BE2C (cell line): Measurements from ENCODE around the gene JAZF1.

Experiments
- DNase-seq: peaks from one replicate; pipeline ENCODE4 v3.0.0-alpha.2; 2020
- H3K27me3 ChIP-seq: fragments of 250-450 bp; sonication (Bioruptor Pico); 2 replicates; pipeline ENCODE4 v1.5.1; 2020; ENCODE audit warnings: mild to moderate bottlenecking
- H3K36me3 ChIP-seq: fragments of 250-450 bp; sonication (Bioruptor Pico); 2 replicates; pipeline ENCODE4 v1.5.1; 2020; ENCODE audit warnings: mild to moderate bottlenecking
- H3K4me1 ChIP-seq: fragments of 250-450 bp; sonication (Bioruptor Pico); 2 replicates; pipeline ENCODE4 v1.5.1; 2020
- H3K4me3 ChIP-seq: 2 replicates; pipeline ENCODE4 v1.5.1; 2011; ENCODE audit warnings: low read depth, low read length
- H3K9me3 ChIP-seq: fragments of 250-450 bp; sonication (Bioruptor Pico); 2 replicates; pipeline ENCODE4 v1.5.1; 2020
- TF ChIP-seq, protein P1 (sequence below): IDR thresholded peaks from 2 replicates; pipeline ENCODE4 v1.5.1; 2012; ENCODE audit warnings: mild to moderate bottlenecking, low read depth, low read length

Gene JAZF1

DNA sequence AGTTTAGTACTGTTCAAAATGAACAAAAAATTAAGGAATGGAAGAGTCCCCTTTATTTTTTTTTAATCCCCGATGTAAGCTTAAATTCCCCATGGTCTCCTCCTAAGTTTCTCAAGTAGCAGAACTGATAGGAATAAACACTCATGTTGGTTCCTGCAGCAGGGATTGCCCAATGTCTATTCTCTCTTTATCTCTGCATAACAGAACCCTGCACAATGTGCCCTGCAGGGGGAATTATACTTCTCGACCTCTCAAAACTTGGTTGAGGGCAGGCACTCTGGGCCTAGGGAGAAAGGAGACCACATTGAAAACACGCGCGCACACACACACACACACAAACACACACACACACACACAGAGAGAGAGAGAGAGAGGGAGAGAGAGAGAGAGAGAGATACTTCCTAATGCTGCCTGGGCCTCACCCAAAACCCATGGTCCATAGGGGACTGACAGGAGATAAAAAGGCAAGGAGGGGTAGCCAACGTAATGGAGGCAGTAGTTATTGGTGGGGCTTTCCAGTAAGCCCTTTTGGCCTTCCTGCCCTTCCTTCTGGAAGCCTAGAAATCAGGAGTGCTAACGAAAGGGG is 22.7 kb downstream of the JAZF1 start:
- H3K4me1 ChIP-seq = peaks cover 8% of the 10 kb centered on the region; the same call in 1 of the 2 replicates
- H3K27me3 ChIP-seq = no peaks in the 10 kb centered on the region
- H3K36me3 ChIP-seq = peaks cover 11% of the 10 kb centered on the region; the same call in 1 of the 2 replicates
- no peak for DNase-seq
- TF ChIP-seq, protein P1, sequence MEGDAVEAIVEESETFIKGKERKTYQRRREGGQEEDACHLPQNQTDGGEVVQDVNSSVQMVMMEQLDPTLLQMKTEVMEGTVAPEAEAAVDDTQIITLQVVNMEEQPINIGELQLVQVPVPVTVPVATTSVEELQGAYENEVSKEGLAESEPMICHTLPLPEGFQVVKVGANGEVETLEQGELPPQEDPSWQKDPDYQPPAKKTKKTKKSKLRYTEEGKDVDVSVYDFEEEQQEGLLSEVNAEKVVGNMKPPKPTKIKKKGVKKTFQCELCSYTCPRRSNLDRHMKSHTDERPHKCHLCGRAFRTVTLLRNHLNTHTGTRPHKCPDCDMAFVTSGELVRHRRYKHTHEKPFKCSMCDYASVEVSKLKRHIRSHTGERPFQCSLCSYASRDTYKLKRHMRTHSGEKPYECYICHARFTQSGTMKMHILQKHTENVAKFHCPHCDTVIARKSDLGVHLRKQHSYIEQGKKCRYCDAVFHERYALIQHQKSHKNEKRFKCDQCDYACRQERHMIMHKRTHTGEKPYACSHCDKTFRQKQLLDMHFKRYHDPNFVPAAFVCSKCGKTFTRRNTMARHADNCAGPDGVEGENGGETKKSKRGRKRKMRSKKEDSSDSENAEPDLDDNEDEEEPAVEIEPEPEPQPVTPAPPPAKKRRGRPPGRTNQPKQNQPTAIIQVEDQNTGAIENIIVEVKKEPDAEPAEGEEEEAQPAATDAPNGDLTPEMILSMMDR = no peak; the same call in 1 of the 2 replicates
- H3K4me3 ChIP-seq = no peak overlapping the region
- H3K9me3 ChIP-seq = no peaks in the 10 kb centered on the region; the same call in 1 of the 2 replicates

DNA sequence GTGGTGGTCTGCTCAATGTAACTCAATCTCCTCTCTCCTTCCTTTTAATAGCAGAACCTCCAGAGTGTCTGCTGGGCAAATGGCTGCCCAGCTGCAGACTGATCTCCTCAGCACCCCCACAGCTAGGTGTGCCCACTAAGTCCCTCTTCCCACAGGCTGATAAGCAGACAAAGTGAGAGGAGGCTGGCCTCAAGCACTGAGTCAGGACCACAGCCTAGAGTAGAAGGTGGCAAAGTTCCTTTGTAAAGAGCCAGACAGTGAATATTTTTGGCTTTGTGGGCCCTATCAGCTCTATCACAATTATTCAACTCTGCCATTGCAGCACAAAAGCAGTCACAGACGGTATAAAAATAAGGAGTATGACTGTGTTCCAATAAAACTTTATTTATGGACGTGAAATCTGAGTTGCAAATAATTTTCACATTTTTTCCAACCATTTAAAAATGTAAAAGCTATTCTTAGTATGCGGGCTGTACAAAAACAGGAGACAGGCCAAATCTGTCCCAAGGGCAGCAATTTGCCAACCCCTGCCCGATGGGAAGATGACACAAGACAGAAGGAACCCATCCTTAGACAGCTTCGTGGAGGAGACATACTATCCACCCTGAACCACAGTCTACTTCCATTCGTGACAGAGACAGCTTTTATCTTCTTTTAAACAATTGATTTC is 23.4 kb downstream of the JAZF1 start:
- TF ChIP-seq, protein P1 = no peak
- no peak for DNase-seq
- peaks cover 8% of the 10 kb centered on the region; the same call in 1 of the 2 replicates for H3K4me1 ChIP-seq

DNA sequence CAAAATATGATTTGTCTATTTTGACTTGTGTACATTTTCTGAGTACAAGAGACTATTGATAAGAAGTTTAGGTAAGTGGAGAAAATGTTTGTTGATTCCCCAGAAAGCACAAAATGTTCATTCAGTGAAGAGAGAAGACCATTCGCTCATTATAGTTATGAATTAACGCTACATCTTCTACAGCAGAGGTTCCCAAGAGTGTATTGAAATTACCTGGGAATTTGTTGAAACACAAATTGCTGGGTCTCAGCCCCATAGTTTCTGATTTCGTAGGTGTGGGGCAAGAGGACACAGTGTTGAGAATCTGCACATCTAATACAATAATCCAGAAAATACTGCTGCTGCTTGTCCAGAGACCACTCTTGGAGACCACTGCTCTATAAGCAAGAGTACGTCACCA is 24.2 kb downstream of the JAZF1 start:
- Histone ChIP-seq H3K4me1 (peaks cover 8% of the 10 kb centered on the region; the same call in 1 of the 2 replicates), H3K27me3 (no peaks in the 10 kb centered on the region), H3K9me3 (no peaks in the 10 kb centered on the region), H3K36me3 (peaks cover 4% of the 10 kb centered on the region; the same call in 1 of the 2 replicates), H3K4me3 (no peak overlapping the region)
- no peak for DNase-seq
- TF ChIP-seq, protein P1 = no peak

More for the DNA sequence above, 23.4 kb downstream of the JAZF1 start:
- Histone ChIP-seq H3K9me3 (no peaks in the 10 kb centered on the region), H3K27me3 (no peaks in the 10 kb centered on the region), H3K4me3 (no peak overlapping the region), H3K36me3 (peaks cover 7% of the 10 kb centered on the region; the same call in 1 of the 2 replicates)

DNA sequence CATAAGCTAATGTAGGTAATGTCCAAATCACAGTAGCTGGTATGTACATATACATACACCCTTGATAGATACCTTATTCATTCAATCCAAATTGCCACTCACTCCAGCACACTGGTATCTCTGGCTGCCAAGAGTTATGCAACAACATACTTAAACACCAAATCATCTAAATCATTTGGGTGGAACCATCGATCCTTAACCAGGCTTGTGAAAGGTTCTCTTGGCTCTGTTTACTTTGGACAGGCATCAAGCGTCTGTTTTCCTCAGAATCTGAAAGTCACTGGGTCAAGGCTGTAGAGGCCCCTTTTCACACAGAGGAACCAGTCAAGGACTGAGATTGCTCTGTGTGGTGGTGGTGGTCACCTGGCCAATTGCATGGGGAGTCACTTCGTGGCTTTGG is 24.6 kb downstream of the JAZF1 start:
- H3K9me3 ChIP-seq = no peaks in the 10 kb centered on the region
- H3K36me3 ChIP-seq = peaks cover 4% of the 10 kb centered on the region; the same call in 1 of the 2 replicates
- peaks cover 8% of the 10 kb centered on the region; the same call in 1 of the 2 replicates for H3K4me1 ChIP-seq
- H3K4me3 ChIP-seq = no peak overlapping the region
- TF ChIP-seq, protein P1 = no peak
- no peaks in the 10 kb centered on the region for H3K27me3 ChIP-seq
- DNase-seq = no peak

DNA sequence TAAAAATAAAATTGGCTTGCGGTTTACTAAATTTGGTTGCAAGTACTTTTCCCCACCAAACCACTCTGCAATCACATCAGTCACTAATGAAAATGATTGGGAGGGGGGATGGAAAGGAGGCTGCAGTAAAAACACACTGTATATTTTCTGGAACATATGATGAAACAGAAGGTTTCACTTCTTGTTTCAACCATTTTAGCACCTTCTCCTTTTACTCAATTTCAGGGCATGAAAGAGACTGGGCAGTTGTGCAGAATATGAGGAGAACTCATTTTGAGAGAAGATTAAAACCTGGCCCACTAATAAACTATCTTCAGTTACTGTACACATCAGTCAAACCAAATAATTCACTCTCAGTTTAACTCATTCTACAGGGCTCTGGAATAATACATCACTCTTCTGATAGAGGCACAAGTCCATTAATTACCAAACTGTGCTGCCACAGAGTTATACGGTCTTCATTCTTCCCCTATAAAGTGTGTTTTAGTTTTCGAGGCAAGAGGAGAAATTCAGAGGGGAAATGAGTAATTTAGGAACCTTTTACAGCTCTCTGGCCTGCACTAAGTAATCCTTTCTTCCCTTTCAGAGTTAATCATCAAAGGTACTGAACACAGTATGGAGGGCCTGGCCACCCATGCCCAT is 25.5 kb downstream of the JAZF1 start:
- H3K4me3 ChIP-seq = no peak overlapping the region
- no peaks in the 10 kb centered on the region for H3K9me3 ChIP-seq
- no peaks in the 10 kb centered on the region for H3K27me3 ChIP-seq
- no peaks in the 10 kb centered on the region; the same call in 1 of the 2 replicates for H3K36me3 ChIP-seq
- peaks cover 8% of the 10 kb centered on the region; the same call in 1 of the 2 replicates for H3K4me1 ChIP-seq
- DNase-seq = no peak
- TF ChIP-seq, protein P1 = no peak
